ENCODE data around the gene SYK.

- TF ChIP-seq, protein P1, sequence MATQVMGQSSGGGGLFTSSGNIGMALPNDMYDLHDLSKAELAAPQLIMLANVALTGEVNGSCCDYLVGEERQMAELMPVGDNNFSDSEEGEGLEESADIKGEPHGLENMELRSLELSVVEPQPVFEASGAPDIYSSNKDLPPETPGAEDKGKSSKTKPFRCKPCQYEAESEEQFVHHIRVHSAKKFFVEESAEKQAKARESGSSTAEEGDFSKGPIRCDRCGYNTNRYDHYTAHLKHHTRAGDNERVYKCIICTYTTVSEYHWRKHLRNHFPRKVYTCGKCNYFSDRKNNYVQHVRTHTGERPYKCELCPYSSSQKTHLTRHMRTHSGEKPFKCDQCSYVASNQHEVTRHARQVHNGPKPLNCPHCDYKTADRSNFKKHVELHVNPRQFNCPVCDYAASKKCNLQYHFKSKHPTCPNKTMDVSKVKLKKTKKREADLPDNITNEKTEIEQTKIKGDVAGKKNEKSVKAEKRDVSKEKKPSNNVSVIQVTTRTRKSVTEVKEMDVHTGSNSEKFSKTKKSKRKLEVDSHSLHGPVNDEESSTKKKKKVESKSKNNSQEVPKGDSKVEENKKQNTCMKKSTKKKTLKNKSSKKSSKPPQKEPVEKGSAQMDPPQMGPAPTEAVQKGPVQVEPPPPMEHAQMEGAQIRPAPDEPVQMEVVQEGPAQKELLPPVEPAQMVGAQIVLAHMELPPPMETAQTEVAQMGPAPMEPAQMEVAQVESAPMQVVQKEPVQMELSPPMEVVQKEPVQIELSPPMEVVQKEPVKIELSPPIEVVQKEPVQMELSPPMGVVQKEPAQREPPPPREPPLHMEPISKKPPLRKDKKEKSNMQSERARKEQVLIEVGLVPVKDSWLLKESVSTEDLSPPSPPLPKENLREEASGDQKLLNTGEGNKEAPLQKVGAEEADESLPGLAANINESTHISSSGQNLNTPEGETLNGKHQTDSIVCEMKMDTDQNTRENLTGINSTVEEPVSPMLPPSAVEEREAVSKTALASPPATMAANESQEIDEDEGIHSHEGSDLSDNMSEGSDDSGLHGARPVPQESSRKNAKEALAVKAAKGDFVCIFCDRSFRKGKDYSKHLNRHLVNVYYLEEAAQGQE (IDR thresholded peaks at IDR 0.05; ENCODE audit: insufficient read depth in 1 of 2, low read depth in 2 of 2, low read length in 2 of 2), result no peak
- no peak for TF ChIP-seq POLR2AphosphoS5 (IDR thresholded peaks at IDR 0.05; ENCODE audit: low read depth, low read length)
- no peak for TF ChIP-seq SIN3A (IDR thresholded peaks at IDR 0.05; ENCODE audit: borderline replicate concordance, insufficient read depth, low read length)
- no peak for TF ChIP-seq TAF1 (IDR thresholded peaks at IDR 0.05; ENCODE audit: borderline replicate concordance, insufficient read depth, low read length)
- TF ChIP-seq FOXP2 (optimal IDR thresholded peaks at IDR 0.05; ENCODE audit: borderline replicate concordance, extremely low read depth, extremely low read length, insufficient read depth), result no peak
Measured at GRCh38 chr9:90822866-90823265, 21.2 kb downstream of the SYK start.

All from PFSK-1 (cell line).